Nephron progenitor cell (in vitro differentiated cells): ENCODE data around the gene OSBP2.

ENCODE experiments used
- DNase-seq: peaks from one replicate; pipeline ENCODE4 v3.0.0; 2021
- H3K27ac Mint-ChIP-seq: 2 replicates; pipeline ENCODE4 v1.8.0; 2021; ENCODE audit warnings: mild to moderate bottlenecking, moderate library complexity, mixed read lengths
- H3K27me3 Mint-ChIP-seq: 2 replicates; pipeline ENCODE4 v1.8.0; 2021; ENCODE audit warnings: mild to moderate bottlenecking, low read depth, mixed read lengths; ENCODE audit not compliant: poor library complexity
- H3K36me3 Mint-ChIP-seq: 2 replicates; pipeline ENCODE4 v1.8.0; 2021; ENCODE audit warnings: low read depth, mixed read lengths
- H3K4me1 Mint-ChIP-seq: 2 replicates; pipeline ENCODE4 v1.8.0; 2021; ENCODE audit warnings: mixed read lengths
- H3K4me3 Mint-ChIP-seq: 2 replicates; pipeline ENCODE4 v1.8.0; 2021; ENCODE audit warnings: mild to moderate bottlenecking, moderate library complexity, mixed read lengths
- H3K9me3 Mint-ChIP-seq: 2 replicates; pipeline ENCODE4 v1.8.0; 2021; ENCODE audit warnings: mild to moderate bottlenecking, moderate library complexity, mixed read lengths
- TF ChIP-seq, protein P1 (sequence below): fragments of 200-600 bp; sonication (generic); IDR thresholded peaks from 2 replicates; pipeline ENCODE4 v1.5.0; 2021; ENCODE audit warnings: antibody characterized with exemption

OSBP2 gene

GRCh38 chr22:30878516-30879414 lies 184.1 kb downstream of the OSBP2 start:
- H3K4me1 Mint-ChIP-seq = peaks cover 19% of the 10 kb centered on the region
- H3K9me3 Mint-ChIP-seq = no peaks in the 10 kb centered on the region
- no peaks in the 10 kb centered on the region for H3K36me3 Mint-ChIP-seq
- H3K27ac Mint-ChIP-seq = no peak overlapping the region
- TF ChIP-seq, protein P1, sequence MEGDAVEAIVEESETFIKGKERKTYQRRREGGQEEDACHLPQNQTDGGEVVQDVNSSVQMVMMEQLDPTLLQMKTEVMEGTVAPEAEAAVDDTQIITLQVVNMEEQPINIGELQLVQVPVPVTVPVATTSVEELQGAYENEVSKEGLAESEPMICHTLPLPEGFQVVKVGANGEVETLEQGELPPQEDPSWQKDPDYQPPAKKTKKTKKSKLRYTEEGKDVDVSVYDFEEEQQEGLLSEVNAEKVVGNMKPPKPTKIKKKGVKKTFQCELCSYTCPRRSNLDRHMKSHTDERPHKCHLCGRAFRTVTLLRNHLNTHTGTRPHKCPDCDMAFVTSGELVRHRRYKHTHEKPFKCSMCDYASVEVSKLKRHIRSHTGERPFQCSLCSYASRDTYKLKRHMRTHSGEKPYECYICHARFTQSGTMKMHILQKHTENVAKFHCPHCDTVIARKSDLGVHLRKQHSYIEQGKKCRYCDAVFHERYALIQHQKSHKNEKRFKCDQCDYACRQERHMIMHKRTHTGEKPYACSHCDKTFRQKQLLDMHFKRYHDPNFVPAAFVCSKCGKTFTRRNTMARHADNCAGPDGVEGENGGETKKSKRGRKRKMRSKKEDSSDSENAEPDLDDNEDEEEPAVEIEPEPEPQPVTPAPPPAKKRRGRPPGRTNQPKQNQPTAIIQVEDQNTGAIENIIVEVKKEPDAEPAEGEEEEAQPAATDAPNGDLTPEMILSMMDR = no peak
- no peak overlapping the region for H3K4me3 Mint-ChIP-seq
- peaks cover 10% of the 10 kb centered on the region for H3K27me3 Mint-ChIP-seq
- no peak for DNase-seq

DNA sequence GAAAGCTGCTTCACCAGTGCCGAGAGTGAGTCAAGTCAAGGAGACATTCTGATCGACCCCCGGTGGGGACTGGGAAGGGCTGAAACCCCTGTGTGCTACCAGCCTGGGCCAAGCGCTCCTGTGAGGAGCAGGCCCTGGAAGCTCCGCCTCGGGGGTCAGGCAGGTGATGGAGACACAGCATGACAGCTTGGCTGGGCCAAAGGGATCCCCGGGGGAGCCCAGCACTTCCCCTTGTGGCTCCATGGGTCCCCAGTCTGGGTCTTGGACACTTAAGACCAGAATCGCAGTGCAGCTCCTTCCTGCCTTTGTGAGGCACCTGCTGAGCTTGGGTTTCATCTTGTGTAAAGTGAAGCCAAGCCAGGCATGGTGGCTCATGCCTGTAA lies 184.7 kb downstream of the OSBP2 start:
- Mint-ChIP-seq H3K4me3 (no peak overlapping the region), H3K4me1 (peaks cover 19% of the 10 kb centered on the region), H3K9me3 (no peaks in the 10 kb centered on the region), H3K36me3 (no peaks in the 10 kb centered on the region), H3K27ac (no peak overlapping the region), H3K27me3 (peaks cover 10% of the 10 kb centered on the region)
- TF ChIP-seq, protein P1 = no peak
- no peak for DNase-seq

- H3K36me3 Mint-ChIP-seq = no peaks in the 10 kb centered on the region
- H3K4me1 Mint-ChIP-seq = peaks cover 19% of the 10 kb centered on the region
- no peaks in the 10 kb centered on the region for H3K9me3 Mint-ChIP-seq
- H3K4me3 Mint-ChIP-seq = no peak overlapping the region
- DNase-seq = no peak
- TF ChIP-seq, protein P1 = no peak
- H3K27ac Mint-ChIP-seq = no peak overlapping the region
- H3K27me3 Mint-ChIP-seq = peaks cover 10% of the 10 kb centered on the region
Measured at GRCh38 chr22:30880181-30880601, 185.5 kb downstream of the OSBP2 start.

DNA sequence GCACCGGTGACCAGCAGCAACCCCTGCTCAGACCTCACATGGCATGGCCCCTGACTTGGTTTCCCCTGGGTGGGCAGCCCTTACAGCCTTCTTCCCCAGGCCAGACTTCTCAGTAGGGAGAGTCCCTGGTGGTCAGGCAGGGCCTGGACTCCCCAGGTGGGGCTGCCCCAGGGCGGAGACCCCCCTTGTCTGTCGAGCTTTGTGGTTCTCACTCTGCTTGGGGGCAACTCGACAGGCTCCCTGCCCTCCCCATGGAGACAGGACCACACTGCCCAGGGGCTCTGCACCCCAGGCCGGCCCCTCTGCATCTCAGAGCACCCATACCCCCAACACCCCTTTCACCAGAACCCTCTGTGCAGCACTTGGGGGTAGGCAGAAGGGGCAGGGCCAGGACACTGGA lies 186.2 kb downstream of the OSBP2 start:
- no peaks in the 10 kb centered on the region for H3K9me3 Mint-ChIP-seq
- peaks cover 10% of the 10 kb centered on the region for H3K27me3 Mint-ChIP-seq
- no peaks in the 10 kb centered on the region for H3K36me3 Mint-ChIP-seq
- DNase-seq = no peak
- TF ChIP-seq, protein P1 = no peak
- H3K4me3 Mint-ChIP-seq = no peak overlapping the region
- peaks cover 19% of the 10 kb centered on the region for H3K4me1 Mint-ChIP-seq
- no peak overlapping the region for H3K27ac Mint-ChIP-seq

GRCh38 chr22:30881361-30882183 lies 186.9 kb downstream of the OSBP2 start:
- DNase-seq = peak; percentile 19
- H3K4me1 Mint-ChIP-seq = peaks cover 19% of the 10 kb centered on the region
- H3K4me3 Mint-ChIP-seq = no peak overlapping the region
- H3K9me3 Mint-ChIP-seq = no peaks in the 10 kb centered on the region
- peaks cover 13% of the 10 kb centered on the region for H3K27me3 Mint-ChIP-seq
- peak overlapping the region; percentile 16 for H3K27ac Mint-ChIP-seq
- H3K36me3 Mint-ChIP-seq = no peaks in the 10 kb centered on the region
- TF ChIP-seq, protein P1 = no peak
